Measurements from ENCODE around the gene CDYL2.
"Not testable (repeated sequence)": the region's sequence is repeated elsewhere in the genome, so short reads cannot be mapped to it uniquely, and the experiment has no call there.

CDYL2 gene

GRCh38 chr16:80656711-80657150, 147.7 kb downstream of the CDYL2 start:
- Histone ChIP-seq H3K9me3 (peaks cover 29% of the 10 kb centered on the region), H3K4me3 (no peak overlapping the region), H4K20me1 (no peaks in the 10 kb centered on the region), H3K27ac (no peak overlapping the region), H3K27me3 (no peaks in the 10 kb centered on the region), H3K4me1 (no peaks in the 10 kb centered on the region), H3K4me2 (no peak overlapping the region), H3K36me3 (peaks cover 11% of the 10 kb centered on the region; the same call in 1 of the 2 replicates), H3K9ac (no peak overlapping the region)
- no peak for TF ChIP-seq Cebpa-rat (IDR thresholded peaks at IDR 0.05)

DNA sequence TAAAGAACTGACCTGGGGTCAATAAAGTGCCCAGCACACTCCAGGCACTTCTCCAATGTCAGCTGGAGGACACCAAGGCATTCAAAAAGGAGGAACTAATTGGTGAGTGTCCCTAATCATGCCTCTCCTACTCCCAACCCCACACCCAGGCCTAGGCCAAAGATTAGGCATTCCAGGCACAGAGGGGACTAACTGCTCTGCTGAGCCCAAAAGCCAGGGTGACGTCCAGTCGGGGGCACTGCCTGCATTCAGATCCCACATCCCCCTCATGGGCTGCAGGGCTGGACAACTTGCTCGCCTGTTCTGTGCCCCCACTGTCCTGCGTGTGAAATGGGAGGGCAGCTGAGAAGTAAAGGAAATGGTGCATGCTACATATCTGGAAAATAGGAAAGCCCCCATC, 148.2 kb downstream of the CDYL2 start:
- Histone ChIP-seq H3K4me2 (no peak overlapping the region), H3K9ac (no peak overlapping the region), H3K4me1 (no peaks in the 10 kb centered on the region), H3K27ac (no peak overlapping the region), H3K4me3 (no peak overlapping the region), H3K9me3 (peaks cover 23% of the 10 kb centered on the region), H3K36me3 (peaks cover 11% of the 10 kb centered on the region; the same call in 1 of the 2 replicates), H3K27me3 (no peaks in the 10 kb centered on the region), H4K20me1 (no peaks in the 10 kb centered on the region)
- TF ChIP-seq Cebpa-rat (IDR thresholded peaks at IDR 0.05): no peak

- Histone ChIP-seq H3K27ac (no peak overlapping the region), H3K9me3 (peaks cover 19% of the 10 kb centered on the region), H4K20me1 (no peaks in the 10 kb centered on the region), H3K4me2 (no peak overlapping the region), H3K4me3 (no peak overlapping the region), H3K27me3 (no peaks in the 10 kb centered on the region), H3K4me1 (no peaks in the 10 kb centered on the region), H3K36me3 (peaks cover 7% of the 10 kb centered on the region; the same call in 1 of the 2 replicates), H3K9ac (no peak overlapping the region)
- TF ChIP-seq Cebpa-rat (IDR thresholded peaks at IDR 0.05): no peak
Measured at GRCh38 chr16:80655751-80656150, 148.6 kb downstream of the CDYL2 start.

GRCh38 chr16:80654094-80654862, 150.1 kb downstream of the CDYL2 start:
- H4K20me1 ChIP-seq: no peaks in the 10 kb centered on the region
- TF ChIP-seq Cebpa-rat (IDR thresholded peaks at IDR 0.05): no peak
- H3K4me3 ChIP-seq: no peak overlapping the region
- no peaks in the 10 kb centered on the region for H3K27me3 ChIP-seq
- peaks cover 19% of the 10 kb centered on the region for H3K9me3 ChIP-seq
- H3K27ac ChIP-seq: no peak overlapping the region
- H3K4me2 ChIP-seq: no peak overlapping the region
- no peaks in the 10 kb centered on the region for H3K4me1 ChIP-seq
- peaks cover 5% of the 10 kb centered on the region; the same call in 1 of the 2 replicates for H3K36me3 ChIP-seq
- no peak overlapping the region for H3K9ac ChIP-seq

- peaks cover 17% of the 10 kb centered on the region for H3K9me3 ChIP-seq
- no peak overlapping the region for H3K4me3 ChIP-seq
- H3K27ac ChIP-seq: no peak overlapping the region
- H3K36me3 ChIP-seq: peaks cover 5% of the 10 kb centered on the region; the same call in 1 of the 2 replicates
- H4K20me1 ChIP-seq: no peaks in the 10 kb centered on the region
- no peaks in the 10 kb centered on the region for H3K27me3 ChIP-seq
- no peak overlapping the region for H3K9ac ChIP-seq
- no peak for TF ChIP-seq Cebpa-rat (IDR thresholded peaks at IDR 0.05)
- H3K4me1 ChIP-seq: no peaks in the 10 kb centered on the region
- H3K4me2 ChIP-seq: no peak overlapping the region
Measured at GRCh38 chr16:80652441-80652840, 152.0 kb downstream of the CDYL2 start.

DNA sequence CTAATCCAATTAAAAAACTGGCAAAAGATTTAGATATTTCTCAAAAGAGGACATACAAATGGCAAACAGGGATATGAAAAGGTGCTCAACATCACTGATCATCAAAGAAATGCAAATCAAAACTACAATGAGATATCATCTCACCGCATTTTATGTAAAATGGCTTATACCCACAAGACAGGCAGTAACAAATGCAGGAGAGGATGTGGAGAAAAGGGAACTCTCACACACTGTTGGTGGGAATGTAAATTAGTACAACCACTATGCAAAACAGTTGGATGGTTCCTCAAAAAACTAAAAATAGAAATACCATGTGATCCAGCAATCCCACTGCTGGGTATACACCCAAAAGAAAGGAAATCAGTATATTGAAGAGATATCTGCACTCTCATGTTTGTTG, 154.1 kb downstream of the CDYL2 start:
- H4K20me1 ChIP-seq, H3K27me3 ChIP-seq, H3K27ac ChIP-seq: not testable (repeated sequence)

GRCh38 chr16:80640316-80640715, 164.1 kb downstream of the CDYL2 start:
- no peaks in the 10 kb centered on the region for H3K4me1 ChIP-seq
- TF ChIP-seq Cebpa-rat (IDR thresholded peaks at IDR 0.05): no peak
- H3K4me2 ChIP-seq: no peak overlapping the region
- H3K27me3 ChIP-seq: no peaks in the 10 kb centered on the region
- no peak overlapping the region for H3K27ac ChIP-seq
- peaks cover 13% of the 10 kb centered on the region for H3K36me3 ChIP-seq
- no peaks in the 10 kb centered on the region for H4K20me1 ChIP-seq
- no peak overlapping the region for H3K9ac ChIP-seq
- H3K9me3 ChIP-seq: peaks cover 23% of the 10 kb centered on the region
- no peak overlapping the region for H3K4me3 ChIP-seq

More for the DNA sequence above, 154.1 kb downstream of the CDYL2 start:
- not testable (repeated sequence) for H3K4me2 ChIP-seq, H3K9ac ChIP-seq, H3K36me3 ChIP-seq, H3K4me3 ChIP-seq, H3K4me1 ChIP-seq
- peaks cover 25% of the 10 kb centered on the region for H3K9me3 ChIP-seq

GRCh38 chr16:80639636-80640035, 164.8 kb downstream of the CDYL2 start:
- H3K36me3 ChIP-seq: peaks cover 13% of the 10 kb centered on the region
- no peaks in the 10 kb centered on the region for H4K20me1 ChIP-seq
- no peak overlapping the region for H3K27ac ChIP-seq
- no peaks in the 10 kb centered on the region for H3K27me3 ChIP-seq
- TF ChIP-seq Cebpa-rat (IDR thresholded peaks at IDR 0.05): no peak
- no peak overlapping the region for H3K4me2 ChIP-seq
- H3K9ac ChIP-seq: no peak overlapping the region
- H3K4me3 ChIP-seq: no peak overlapping the region
- peaks cover 25% of the 10 kb centered on the region for H3K9me3 ChIP-seq
- H3K4me1 ChIP-seq: no peaks in the 10 kb centered on the region

GRCh38 chr16:80637621-80638020, 166.8 kb downstream of the CDYL2 start:
- no peaks in the 10 kb centered on the region for H4K20me1 ChIP-seq
- no peak overlapping the region for H3K27ac ChIP-seq
- H3K4me3 ChIP-seq: no peak overlapping the region
- peaks cover 15% of the 10 kb centered on the region for H3K36me3 ChIP-seq
- no peaks in the 10 kb centered on the region for H3K4me1 ChIP-seq
- H3K4me2 ChIP-seq: no peak overlapping the region
- H3K9ac ChIP-seq: no peak overlapping the region
- no peaks in the 10 kb centered on the region for H3K27me3 ChIP-seq
- peaks cover 17% of the 10 kb centered on the region for H3K9me3 ChIP-seq
- no peak for TF ChIP-seq Cebpa-rat (IDR thresholded peaks at IDR 0.05)

DNA sequence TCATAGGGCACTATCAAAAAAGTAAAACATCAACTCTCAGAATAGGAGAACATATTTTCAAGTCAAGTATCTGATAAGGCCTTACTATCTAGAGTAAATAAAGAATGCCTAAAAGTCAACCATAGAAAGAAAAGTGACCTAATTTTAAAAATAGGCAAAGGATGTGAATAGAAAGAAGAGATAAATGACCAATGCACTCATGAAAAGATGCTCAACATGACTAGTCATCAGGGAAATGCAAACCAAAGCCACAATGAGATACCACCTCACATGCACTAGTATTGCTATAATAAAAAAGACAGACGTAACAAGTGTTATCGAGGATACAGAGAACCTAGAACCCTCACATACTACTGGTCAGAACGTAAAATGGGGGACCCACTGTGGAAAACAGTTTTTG, 172.8 kb downstream of the CDYL2 start:
- Histone ChIP-seq H3K4me3 (no peak overlapping the region), H3K36me3 (peaks cover 50% of the 10 kb centered on the region), H3K9me3 (peaks cover 28% of the 10 kb centered on the region), H3K4me2 (no peak overlapping the region), H3K4me1 (no peaks in the 10 kb centered on the region), H3K27me3 (no peaks in the 10 kb centered on the region), H3K9ac (no peak overlapping the region), H3K27ac (no peak overlapping the region), H4K20me1 (no peaks in the 10 kb centered on the region)
- TF ChIP-seq Cebpa-rat (IDR thresholded peaks at IDR 0.05): no peak
